Kidney epithelial cell (primary cell): Measurements from ENCODE around the gene DVL2. TPM values are rescaled to one million over a fixed set of nuclear protein-coding genes. Genes with fewer than 3 reads are reported as not detected.
A peak's percentile ranks its signal among the peaks of the same experiment; 100 is the strongest.

Experiments used
- DNase-seq: peaks from one replicate; pipeline ENCODE4 v3.0.0-alpha.2; 2010; ENCODE audit warnings: low read depth
- H3K27me3 ChIP-seq: 2 replicates; pipeline ENCODE4 v1.6.0; 2011; ENCODE audit warnings: low read length; ENCODE audit not compliant: control insufficient read depth, insufficient read depth
- H3K36me3 ChIP-seq: 2 replicates; pipeline ENCODE4 v1.5.1; 2011; ENCODE audit warnings: low read length; ENCODE audit not compliant: control insufficient read depth, insufficient read depth
- H3K4me3 ChIP-seq: 2 replicates; pipeline ENCODE4 v1.5.1; 2011; ENCODE audit warnings: low read depth, mild to moderate bottlenecking, control low read depth, low read length
- CTCF ChIP-seq: IDR thresholded peaks from 2 replicates; pipeline ENCODE4 v1.5.1; 2011; ENCODE audit warnings: mild to moderate bottlenecking, moderate library complexity, low read length, control low read depth, inconsistent platforms; ENCODE audit not compliant: insufficient read depth, poor library complexity, severe bottlenecking
- total RNA-seq: library from RNA; depleted of rRNA; stranded (reverse); fragments of >200 nt; gene quantifications from 2 replicates; pipeline ENCODE4 v1.2.3, GENCODE V29; 2015

DVL2 gene
- total RNA-seq, 1 donor from 2014 or later = 57.1 TPM

DNA sequence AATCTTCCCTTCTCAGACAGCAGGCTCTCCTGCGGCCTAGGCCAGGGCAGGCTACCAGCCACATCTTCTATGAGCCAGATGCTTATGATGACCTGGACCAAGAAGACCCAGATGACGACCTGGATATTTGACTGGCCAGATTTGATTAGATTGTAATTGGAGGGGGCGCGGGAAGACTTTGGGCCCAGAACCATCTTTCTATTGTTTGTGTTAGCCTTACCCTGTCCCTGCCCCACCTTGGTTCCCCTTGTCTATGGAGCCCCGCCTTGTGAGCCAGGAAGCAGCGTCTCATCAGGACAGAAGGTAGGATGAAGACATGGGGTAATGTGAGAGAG, 25.2 kb upstream of the DVL2 start:
- no peak overlapping the region for H3K4me3 ChIP-seq
- H3K27me3 ChIP-seq = peaks cover 11% of the 10 kb centered on the region
- no peak for DNase-seq
- TF ChIP-seq CTCF = no peak
- H3K36me3 ChIP-seq = peaks cover under 1% of the 10 kb centered on the region

DNA sequence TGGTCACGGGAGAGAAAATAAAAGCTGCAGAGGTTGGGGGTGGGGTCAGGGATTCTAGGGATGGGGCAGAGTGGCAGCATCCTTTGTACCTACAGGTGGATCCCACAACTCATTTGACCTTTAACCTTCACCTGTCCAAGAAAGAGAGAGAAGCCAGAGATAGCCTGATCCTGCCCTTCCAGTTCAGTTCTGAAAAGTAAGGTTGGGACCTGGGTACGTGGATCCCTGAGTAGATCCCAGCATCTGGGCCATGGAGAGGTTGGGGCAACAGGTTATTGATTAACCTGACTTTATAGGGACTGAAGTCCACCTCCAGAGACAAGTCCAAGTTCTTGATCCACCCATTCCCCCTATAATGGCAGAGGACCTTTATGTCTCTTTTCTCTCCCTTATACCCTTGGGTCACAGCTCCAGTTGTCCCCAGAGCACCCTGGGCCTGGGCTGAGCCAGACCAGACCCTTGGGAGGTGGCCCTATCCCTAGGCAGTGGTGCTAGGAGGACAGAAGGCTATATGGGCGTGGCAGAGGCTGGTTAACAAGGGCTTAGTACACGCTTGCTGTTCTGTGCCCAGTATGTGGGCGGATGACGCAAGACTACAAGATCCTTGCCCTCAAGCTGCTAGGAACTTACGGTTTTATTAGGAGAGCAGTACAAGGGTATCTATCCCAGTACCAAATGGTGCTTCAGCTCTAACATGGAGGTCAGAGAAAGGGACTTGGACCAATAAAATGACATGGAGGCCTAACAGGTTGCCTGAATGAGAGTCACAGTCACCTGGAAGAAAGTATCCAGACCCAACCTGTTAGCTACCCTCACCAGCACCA, 24.6 kb upstream of the DVL2 start:
- peaks cover 3% of the 10 kb centered on the region for H3K36me3 ChIP-seq
- peaks cover 11% of the 10 kb centered on the region for H3K27me3 ChIP-seq
- H3K4me3 ChIP-seq = no peak overlapping the region
- no peak for DNase-seq
- no peak for TF ChIP-seq CTCF

DNA sequence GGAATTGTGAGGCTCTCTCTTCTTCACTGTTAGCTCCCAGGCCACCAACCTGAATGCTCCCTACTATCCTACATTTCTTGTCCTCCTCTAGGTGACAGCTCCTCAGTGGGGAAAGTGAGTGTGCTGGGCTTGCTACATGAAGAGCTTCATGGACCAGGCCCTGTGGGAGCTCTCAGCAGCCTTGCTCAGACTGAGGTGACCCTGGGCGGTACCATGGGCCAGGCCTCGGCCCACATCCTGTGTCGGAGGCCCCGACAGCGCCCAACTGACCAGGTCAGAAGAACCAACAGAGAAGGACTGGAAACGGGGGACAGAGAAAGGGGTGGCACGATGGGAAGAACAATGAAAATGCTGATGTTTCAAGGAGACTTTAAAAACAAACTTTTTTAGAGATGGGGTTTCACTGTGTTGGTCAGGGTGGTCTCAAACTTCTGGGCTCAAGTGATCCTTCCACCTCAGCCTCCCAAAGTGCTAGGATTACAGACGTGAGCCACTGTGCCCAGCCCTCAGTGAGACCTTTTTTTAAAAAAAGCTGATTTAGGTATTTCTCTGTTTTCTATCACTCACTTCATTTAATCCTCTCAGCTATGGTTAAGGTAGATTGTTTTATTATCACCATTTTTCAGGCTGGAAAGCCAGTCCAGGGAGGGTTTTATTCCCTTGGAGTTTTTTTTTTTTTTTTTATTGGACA, 22.6 kb upstream of the DVL2 start:
- no peak overlapping the region for H3K4me3 ChIP-seq
- H3K36me3 ChIP-seq = peaks cover 3% of the 10 kb centered on the region
- TF ChIP-seq CTCF = no peak
- DNase-seq = no peak
- peaks cover 4% of the 10 kb centered on the region for H3K27me3 ChIP-seq

- DNase-seq = no peak
- no peak overlapping the region for H3K4me3 ChIP-seq
- no peaks in the 10 kb centered on the region for H3K27me3 ChIP-seq
- TF ChIP-seq CTCF = no peak
- H3K36me3 ChIP-seq = peaks cover 3% of the 10 kb centered on the region
These were observed 20.2 kb upstream of the DVL2 start for GRCh38 chr17:7254511-7254910.

DNA sequence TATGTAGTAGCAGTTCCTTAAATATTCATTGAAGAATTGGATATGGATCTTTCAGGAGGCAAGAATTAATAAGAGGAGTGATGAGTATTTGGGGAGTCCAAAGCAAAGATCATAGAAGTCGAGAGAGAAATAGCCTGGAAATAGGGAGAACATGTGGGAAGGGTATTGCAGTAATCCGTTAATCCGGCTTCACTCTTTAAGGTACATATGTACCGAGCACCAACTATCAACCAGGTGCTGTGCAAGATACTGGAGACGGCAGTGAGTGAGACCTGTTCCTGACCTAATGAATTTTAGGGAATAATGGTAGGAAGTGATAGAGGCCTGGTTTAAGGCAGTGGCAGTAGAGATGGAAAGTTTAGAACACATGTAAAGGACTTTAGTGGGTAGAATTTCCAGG, 18.8 kb upstream of the DVL2 start:
- peaks cover 3% of the 10 kb centered on the region for H3K36me3 ChIP-seq
- TF ChIP-seq CTCF = no peak
- H3K27me3 ChIP-seq = no peaks in the 10 kb centered on the region
- H3K4me3 ChIP-seq = peak overlapping the region; percentile 81
- DNase-seq = no peak
